NCI-H2029 treated with DMSO at 0.1 percent for 48 hours (cell line): ENCODE results near the gene SLC8A1.
A peak's percentile ranks its signal among the peaks of the same experiment; 100 is the strongest.

Source experiments
- DNase-seq: peaks from one replicate; lab custom pipeline; 2025; lab: John Stamatoyannopoulos, UW

SLC8A1 gene

GRCh38 chr2:40270372-40270771 is 181.5 kb downstream of the SLC8A1 start:
- DNase-seq: no peak

- DNase-seq: no peak
These were observed 183.3 kb downstream of the SLC8A1 start for GRCh38 chr2:40268566-40268965.

- DNase-seq: no peak
These were observed 185.7 kb downstream of the SLC8A1 start for GRCh38 chr2:40266201-40266600.

GRCh38 chr2:40265602-40266001 is 186.3 kb downstream of the SLC8A1 start:
- no peak for DNase-seq

GRCh38 chr2:40261042-40261441 is 190.8 kb downstream of the SLC8A1 start:
- DNase-seq: no peak

GRCh38 chr2:40260437-40260836 is 191.5 kb downstream of the SLC8A1 start:
- DNase-seq: no peak

GRCh38 chr2:40259900-40260299 is 192.0 kb downstream of the SLC8A1 start:
- no peak for DNase-seq

GRCh38 chr2:40258135-40258457 is 193.8 kb downstream of the SLC8A1 start:
- DNase-seq: no peak

GRCh38 chr2:40257340-40258134 is 194.4 kb downstream of the SLC8A1 start:
- DNase-seq: no peak

GRCh38 chr2:40256649-40257048 is 195.2 kb downstream of the SLC8A1 start:
- DNase-seq: no peak

GRCh38 chr2:40256008-40256407 is 195.9 kb downstream of the SLC8A1 start:
- no peak for DNase-seq

- no peak for DNase-seq
These were observed 196.8 kb downstream of the SLC8A1 start for GRCh38 chr2:40255103-40255502.

- DNase-seq: no peak
These were observed 197.3 kb downstream of the SLC8A1 start for GRCh38 chr2:40254611-40255010.

- DNase-seq: peak; percentile 97
These were observed 200.8 kb downstream of the SLC8A1 start for GRCh38 chr2:40251137-40251536.

GRCh38 chr2:40249577-40249976 is 202.3 kb downstream of the SLC8A1 start:
- no peak for DNase-seq

- no peak for DNase-seq
These were observed 203.6 kb downstream of the SLC8A1 start for GRCh38 chr2:40248294-40248693.

- peak; percentile 57 for DNase-seq
These were observed 207.2 kb downstream of the SLC8A1 start for GRCh38 chr2:40244675-40245074.

- no peak for DNase-seq
These were observed 207.6 kb downstream of the SLC8A1 start for GRCh38 chr2:40244251-40244650.

GRCh38 chr2:40243581-40244187 is 208.2 kb downstream of the SLC8A1 start:
- DNase-seq: peak; percentile 85

GRCh38 chr2:40242315-40242714 is 209.6 kb downstream of the SLC8A1 start:
- peak; percentile 47 for DNase-seq

GRCh38 chr2:40240070-40240469 is 211.8 kb downstream of the SLC8A1 start:
- peak; percentile 82 for DNase-seq

GRCh38 chr2:40230707-40231432 is 221.0 kb downstream of the SLC8A1 start:
- no peak for DNase-seq

- no peak for DNase-seq
These were observed 221.7 kb downstream of the SLC8A1 start for GRCh38 chr2:40230186-40230585.
